Measurements from ENCODE around the gene SCARB1. TPM values are rescaled to one million over a fixed set of nuclear protein-coding genes. Genes with fewer than 3 reads are reported as not detected.
A peak's percentile ranks its signal among the peaks of the same experiment; 100 is the strongest.

SCARB1 gene
- total RNA-seq, 1 donor from 2014 or later, result 24.0 TPM

- DNase-seq, result no peak
- no peak for ATAC-seq
- intact Hi-C loops (cut with DNase I), result no loop called here
- no peaks in the 10 kb centered on the region for H3K27me3 ChIP-seq (ENCODE audit: low read depth)
- H3K27ac ChIP-seq, result no peak overlapping the region
- no peak for TF ChIP-seq CTCF (IDR thresholded peaks at IDR 0.05)
- no peak overlapping the region for H3K4me3 ChIP-seq
- no peaks in the 10 kb centered on the region for H3K9me3 ChIP-seq
- H3K4me1 ChIP-seq, result peaks cover 29% of the 10 kb centered on the region
- H3K36me3 ChIP-seq, result no peaks in the 10 kb centered on the region
Observed at GRCh38 chr12:124737772-124738635, 125.7 kb downstream of the SCARB1 start.

GRCh38 chr12:124737040-124737419 lies 126.6 kb downstream of the SCARB1 start:
- Histone ChIP-seq H3K27me3 (ENCODE audit: low read depth) (no peaks in the 10 kb centered on the region), H3K36me3 (no peaks in the 10 kb centered on the region), H3K4me1 (peaks cover 31% of the 10 kb centered on the region), H3K9me3 (no peaks in the 10 kb centered on the region), H3K27ac (no peak overlapping the region), H3K4me3 (no peak overlapping the region)
- no peak for TF ChIP-seq CTCF (IDR thresholded peaks at IDR 0.05)
- intact Hi-C loops (cut with DNase I), result no loop called here
- DNase-seq (no peak), ATAC-seq (no peak)

- intact Hi-C loops (cut with DNase I), result no loop called here
- TF ChIP-seq CTCF (IDR thresholded peaks at IDR 0.05), result no peak
- ATAC-seq, result no peak
- no peak for DNase-seq
- H3K9me3 ChIP-seq, result no peaks in the 10 kb centered on the region
- H3K27ac ChIP-seq, result peak overlapping the region; percentile 7
- no peaks in the 10 kb centered on the region for H3K27me3 ChIP-seq (ENCODE audit: low read depth)
- H3K36me3 ChIP-seq, result no peaks in the 10 kb centered on the region
- H3K4me3 ChIP-seq, result no peak overlapping the region
- peaks cover 27% of the 10 kb centered on the region for H3K4me1 ChIP-seq
Observed at GRCh38 chr12:124736115-124737039, 127.3 kb downstream of the SCARB1 start.

- no peak for TF ChIP-seq CTCF (IDR thresholded peaks at IDR 0.05)
- Histone ChIP-seq H3K27me3 (ENCODE audit: low read depth) (no peaks in the 10 kb centered on the region), H3K4me1 (peaks cover 31% of the 10 kb centered on the region), H3K9me3 (no peaks in the 10 kb centered on the region), H3K27ac (peak overlapping the region; percentile 7), H3K4me3 (no peak overlapping the region), H3K36me3 (no peaks in the 10 kb centered on the region)
- DNase-seq (peak; percentile 84), ATAC-seq (peak; percentile 61 to 69)
- intact Hi-C loops (cut with DNase I), result no loop called here
Observed at GRCh38 chr12:124734224-124734788, 129.4 kb downstream of the SCARB1 start.

GRCh38 chr12:124733086-124733485 lies 130.6 kb downstream of the SCARB1 start:
- H3K36me3 ChIP-seq, result no peaks in the 10 kb centered on the region
- H3K4me1 ChIP-seq, result peaks cover 33% of the 10 kb centered on the region
- intact Hi-C loops (cut with DNase I), result no loop called here
- no peak for TF ChIP-seq CTCF (IDR thresholded peaks at IDR 0.05)
- no peak overlapping the region for H3K4me3 ChIP-seq
- ATAC-seq, result no peak
- H3K27ac ChIP-seq, result peak overlapping the region; percentile 68
- DNase-seq, result no peak
- no peaks in the 10 kb centered on the region for H3K9me3 ChIP-seq
- H3K27me3 ChIP-seq (ENCODE audit: low read depth), result no peaks in the 10 kb centered on the region

Measured in lower lobe of right lung (tissue), 2 donors.